HepG2 (cell line): ENCODE data around the gene MBTPS1. TPM values are rescaled to one million over a fixed set of nuclear protein-coding genes. Genes with fewer than 3 reads are reported as not detected.

Source experiments
- AGO2 ChIP-seq: fragments of 200-400 bp; formaldehyde crosslinking; optimal IDR thresholded peaks from 2 replicates; pipeline ENCODE3; 2017; ENCODE audit warnings: mild to moderate bottlenecking, low read depth, low read length, moderate library complexity
- FOXP1 ChIP-seq, 2 experiments: fragments of 450-650 bp in 1 of 2; IDR thresholded peaks; 2 replicates each; pipeline ENCODE4 v1.6.1; 2017 to 2018; ENCODE audit warnings: antibody characterized with exemption in 1 of 2
- HBP1 ChIP-seq: IDR thresholded peaks from 2 replicates; pipeline ENCODE4 v1.6.1; 2016; ENCODE audit warnings: low read depth, control low read depth
- NFIB ChIP-seq: sonication (generic); formaldehyde crosslinking; IDR thresholded peaks from 2 replicates; pipeline ENCODE4 v1.9.0; 2021; ENCODE audit warnings: missing genetic modification reagents, mild to moderate bottlenecking, borderline replicate concordance
- NRL ChIP-seq: sonication (generic); formaldehyde crosslinking; IDR thresholded peaks from 2 replicates; pipeline ENCODE4 v1.5.0; 2020; ENCODE audit warnings: missing genetic modification reagents, mild to moderate bottlenecking, moderate library complexity, borderline replicate concordance
- RAD51 ChIP-seq: fragments of 450-650 bp; IDR thresholded peaks from 2 replicates; pipeline ENCODE4 v1.6.1; 2016; ENCODE audit warnings: borderline replicate concordance
- REPIN1 ChIP-seq: sonication (generic); formaldehyde crosslinking; IDR thresholded peaks from 2 replicates; pipeline ENCODE4 v1.8.0; 2022; ENCODE audit warnings: missing genetic modification reagents, low read depth, mild to moderate bottlenecking, borderline replicate concordance
- ZBTB20 ChIP-seq: sonication (generic); formaldehyde crosslinking; IDR thresholded peaks from 2 replicates; pipeline ENCODE4 v1.8.1; 2023; ENCODE audit warnings: missing genetic modification reagents, low read depth, mild to moderate bottlenecking, borderline replicate concordance
- ZBTB38 ChIP-seq: sonication (generic); formaldehyde crosslinking; IDR thresholded peaks from 2 replicates; pipeline ENCODE4 v1.5.1; 2020; ENCODE audit warnings: mild to moderate bottlenecking, missing genetic modification reagents
- ZFP1 ChIP-seq: IDR thresholded peaks from 2 replicates; pipeline ENCODE4 v1.6.1; 2016
- ZFP36 ChIP-seq: fragments of 150-350 bp; IDR thresholded peaks from 2 replicates; pipeline ENCODE4 v1.6.1; 2018; ENCODE audit warnings: borderline replicate concordance, low read length, low read depth; ENCODE audit not compliant: partially characterized antibody
- ZNF124 ChIP-seq: sonication (generic); formaldehyde crosslinking; IDR thresholded peaks from 2 replicates; pipeline ENCODE4 v1.4.0; 2020; ENCODE audit warnings: missing genetic modification reagents
- ZNF367 ChIP-seq: sonication (generic); formaldehyde crosslinking; IDR thresholded peaks from 2 replicates; pipeline ENCODE4 v1.4.0; 2020; ENCODE audit warnings: missing genetic modification reagents, borderline replicate concordance
- ZNF496 ChIP-seq: sonication (generic); formaldehyde crosslinking; IDR thresholded peaks from 2 replicates; pipeline ENCODE4 v1.8.1; 2023; ENCODE audit warnings: mild to moderate bottlenecking, moderate library complexity, missing genetic modification reagents; ENCODE audit not compliant: insufficient replicate concordance
- ZNF569 ChIP-seq: sonication (generic); formaldehyde crosslinking; IDR thresholded peaks from 2 replicates; pipeline ENCODE4 v1.5.0; 2020; ENCODE audit warnings: mild to moderate bottlenecking, missing genetic modification reagents, moderate library complexity, borderline replicate concordance
- ZNF652 ChIP-seq: IDR thresholded peaks from 2 replicates; pipeline ENCODE4 v1.6.1; 2016; ENCODE audit warnings: low read depth, borderline replicate concordance
- ZNF761 ChIP-seq: sonication (generic); formaldehyde crosslinking; conservative IDR thresholded peaks from 2 replicates; pipeline ENCODE4 v1.4.0; 2020; ENCODE audit warnings: mild to moderate bottlenecking, missing genetic modification reagents
- ZNF790 ChIP-seq: sonication (generic); formaldehyde crosslinking; IDR thresholded peaks from 2 replicates; pipeline ENCODE4 v1.8.0; 2022; ENCODE audit warnings: missing genetic modification reagents, mild to moderate bottlenecking, borderline replicate concordance
- ZSCAN9 ChIP-seq: IDR thresholded peaks from 2 replicates; pipeline ENCODE4 v1.6.1; 2016; ENCODE audit warnings: borderline replicate concordance
- polyA plus RNA-seq, 8 experiments: library from polyadenylated mRNA; depleted of rRNA in 3 of 8; stranded (reverse) in 7 of 8; unstranded in 1 of 8; fragments of >200 nt; fragmentation: Illumina TruSeq in 4 of 8; extraction: Trizol in 4 of 8; gene quantifications; 2 replicates each; pipeline versions ENCODE4 v1.2.1 to v1.2.3, GENCODE V29; 2011 to 2016; ENCODE audit warnings: low read depth in 4 of 8, missing spikeins in 1 of 8, mixed read lengths in 1 of 8; ENCODE audit not compliant: insufficient read depth in 1 of 8
- total RNA-seq, 5 experiments: library from RNA; depleted of rRNA; stranded (reverse); fragments of >200 nt; fragmentation: Illumina TruSeq; extraction: Trizol; gene quantifications; 2 replicates each; pipeline ENCODE4 v1.2.3, GENCODE V29; 2016; ENCODE audit warnings: low read depth in 1 of 5
- TF ChIP-seq, protein P1 (sequence below): fragments of 450-650 bp; IDR thresholded peaks from 2 replicates; pipeline ENCODE4 v1.6.1; 2017; ENCODE audit warnings: mild to moderate bottlenecking
- TF ChIP-seq, protein P2 (sequence below): IDR thresholded peaks from 2 replicates; pipeline ENCODE4 v1.6.1; 2018; ENCODE audit warnings: missing genetic modification reagents
- TF ChIP-seq, protein P3 (sequence below): sonication (generic); formaldehyde crosslinking; IDR thresholded peaks from 2 replicates; pipeline ENCODE4 v1.5.1; 2020; ENCODE audit warnings: mild to moderate bottlenecking, missing genetic modification reagents, moderate library complexity

The MBTPS1 gene
- total and polyA plus RNA-seq, 2 of the 13 experiments (the other 11 are each of a cell fraction or from before 2014, with no cell fraction given): 56.7 to 91.3 TPM

- TF ChIP-seq RAD51: no peak
- TF ChIP-seq ZSCAN9: no peak
- TF ChIP-seq, protein P1, sequence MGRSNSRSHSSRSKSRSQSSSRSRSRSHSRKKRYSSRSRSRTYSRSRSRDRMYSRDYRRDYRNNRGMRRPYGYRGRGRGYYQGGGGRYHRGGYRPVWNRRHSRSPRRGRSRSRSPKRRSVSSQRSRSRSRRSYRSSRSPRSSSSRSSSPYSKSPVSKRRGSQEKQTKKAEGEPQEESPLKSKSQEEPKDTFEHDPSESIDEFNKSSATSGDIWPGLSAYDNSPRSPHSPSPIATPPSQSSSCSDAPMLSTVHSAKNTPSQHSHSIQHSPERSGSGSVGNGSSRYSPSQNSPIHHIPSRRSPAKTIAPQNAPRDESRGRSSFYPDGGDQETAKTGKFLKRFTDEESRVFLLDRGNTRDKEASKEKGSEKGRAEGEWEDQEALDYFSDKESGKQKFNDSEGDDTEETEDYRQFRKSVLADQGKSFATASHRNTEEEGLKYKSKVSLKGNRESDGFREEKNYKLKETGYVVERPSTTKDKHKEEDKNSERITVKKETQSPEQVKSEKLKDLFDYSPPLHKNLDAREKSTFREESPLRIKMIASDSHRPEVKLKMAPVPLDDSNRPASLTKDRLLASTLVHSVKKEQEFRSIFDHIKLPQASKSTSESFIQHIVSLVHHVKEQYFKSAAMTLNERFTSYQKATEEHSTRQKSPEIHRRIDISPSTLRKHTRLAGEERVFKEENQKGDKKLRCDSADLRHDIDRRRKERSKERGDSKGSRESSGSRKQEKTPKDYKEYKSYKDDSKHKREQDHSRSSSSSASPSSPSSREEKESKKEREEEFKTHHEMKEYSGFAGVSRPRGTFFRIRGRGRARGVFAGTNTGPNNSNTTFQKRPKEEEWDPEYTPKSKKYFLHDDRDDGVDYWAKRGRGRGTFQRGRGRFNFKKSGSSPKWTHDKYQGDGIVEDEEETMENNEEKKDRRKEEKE: no peak
- TF ChIP-seq ZNF496 (CRISPR knock-in tag): no peak
- 0 out of 2 replicates have a peak, but pooled peaks have one; percentile 39 for TF ChIP-seq HBP1 (CRISPR knock-in tag)
- TF ChIP-seq ZFP36: no peak
- TF ChIP-seq ZNF652 (CRISPR knock-in tag): no peak
- TF ChIP-seq ZNF124 (CRISPR knock-in tag): no peak
- peak; percentile 66; the same call in 1 of the 2 replicates for TF ChIP-seq ZBTB38
- TF ChIP-seq NFIB (CRISPR knock-in tag): no peak
- TF ChIP-seq, protein P2, sequence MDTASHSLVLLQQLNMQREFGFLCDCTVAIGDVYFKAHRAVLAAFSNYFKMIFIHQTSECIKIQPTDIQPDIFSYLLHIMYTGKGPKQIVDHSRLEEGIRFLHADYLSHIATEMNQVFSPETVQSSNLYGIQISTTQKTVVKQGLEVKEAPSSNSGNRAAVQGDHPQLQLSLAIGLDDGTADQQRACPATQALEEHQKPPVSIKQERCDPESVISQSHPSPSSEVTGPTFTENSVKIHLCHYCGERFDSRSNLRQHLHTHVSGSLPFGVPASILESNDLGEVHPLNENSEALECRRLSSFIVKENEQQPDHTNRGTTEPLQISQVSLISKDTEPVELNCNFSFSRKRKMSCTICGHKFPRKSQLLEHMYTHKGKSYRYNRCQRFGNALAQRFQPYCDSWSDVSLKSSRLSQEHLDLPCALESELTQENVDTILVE (CRISPR knock-in tag): 0 out of 2 replicates have a peak, but pooled peaks have one; percentile 31
- peak; percentile 13 for TF ChIP-seq AGO2
- TF ChIP-seq ZNF790 (CRISPR knock-in tag): no peak
- no peak for TF ChIP-seq ZNF367 (CRISPR knock-in tag)
- peak; percentile 44; the same call in 1 of the 2 replicates for TF ChIP-seq NRL (CRISPR knock-in tag)
- TF ChIP-seq FOXP1 (IDR thresholded peaks at IDR 0.05): no peak
- no peak for TF ChIP-seq FOXP1 (CRISPR knock-in tag; IDR thresholded peaks at IDR 0.05)
- TF ChIP-seq ZNF569 (CRISPR knock-in tag): no peak
- TF ChIP-seq, protein P3, sequence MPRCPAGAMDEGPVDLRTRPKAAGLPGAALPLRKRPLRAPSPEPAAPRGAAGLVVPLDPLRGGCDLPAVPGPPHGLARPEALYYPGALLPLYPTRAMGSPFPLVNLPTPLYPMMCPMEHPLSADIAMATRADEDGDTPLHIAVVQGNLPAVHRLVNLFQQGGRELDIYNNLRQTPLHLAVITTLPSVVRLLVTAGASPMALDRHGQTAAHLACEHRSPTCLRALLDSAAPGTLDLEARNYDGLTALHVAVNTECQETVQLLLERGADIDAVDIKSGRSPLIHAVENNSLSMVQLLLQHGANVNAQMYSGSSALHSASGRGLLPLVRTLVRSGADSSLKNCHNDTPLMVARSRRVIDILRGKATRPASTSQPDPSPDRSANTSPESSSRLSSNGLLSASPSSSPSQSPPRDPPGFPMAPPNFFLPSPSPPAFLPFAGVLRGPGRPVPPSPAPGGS (CRISPR knock-in tag): no peak
- peak; percentile 50; the same call in 1 of the 2 replicates for TF ChIP-seq REPIN1 (CRISPR knock-in tag)
- no peak for TF ChIP-seq ZNF761
- no peak for TF ChIP-seq ZFP1 (CRISPR knock-in tag)
- no peak for TF ChIP-seq ZBTB20 (CRISPR knock-in tag)
Measured at GRCh38 chr16:84144859-84145639, 28.3 kb upstream of the MBTPS1 start, which contains the start of the genes DNAAF1 and HSDL1 (continued).
